ENCODE measurements around the gene TCOF1. TPM values are rescaled to one million over a fixed set of nuclear protein-coding genes. Genes with fewer than 3 reads are reported as not detected.

TCOF1 gene
- total and polyA plus RNA-seq, 2 of the 8 experiments (the other 6 are each of a cell fraction or from before 2014, with no cell fraction given): 35.9 to 170 TPM

DNA sequence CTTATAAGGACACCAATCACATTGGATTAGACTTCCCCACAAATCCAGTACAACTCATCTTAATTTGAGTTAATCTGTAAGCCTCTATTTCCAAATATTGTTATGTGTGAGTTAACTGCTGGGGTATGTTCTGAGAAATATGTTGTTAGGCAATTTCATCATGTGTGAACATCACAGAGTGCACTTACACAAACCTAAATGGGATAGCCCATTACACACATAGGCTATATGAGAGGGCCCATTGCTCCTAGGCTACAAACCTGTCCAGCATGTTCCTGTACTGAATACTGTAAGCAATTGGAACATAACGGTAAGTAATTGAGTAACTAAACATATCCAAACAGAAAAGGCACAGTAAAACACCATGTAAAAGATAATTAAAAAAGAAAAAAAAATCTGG is 35.7 kb upstream of the TCOF1 start:
- no peak overlapping the region for H3K23ac ChIP-seq (ENCODE audit: insufficient read length)
- no peak for DNase-seq (ENCODE audit: low read depth in 1 of 2, low spot score in 2 of 2)
- H3K23me2 ChIP-seq (ENCODE audit: low read depth, low read length): no peaks in the 10 kb centered on the region
- no peaks in the 10 kb centered on the region for H3K9me3 ChIP-seq (ENCODE audit: insufficient read depth in 2 of 2, low read depth in 1 of 2, low read length in 1 of 2)
- TF ChIP-seq CBX8 (IDR thresholded peaks at IDR 0.05; ENCODE audit: borderline replicate concordance, low read depth, low read length): no peak
- TF ChIP-seq ZNF274 (IDR thresholded peaks at IDR 0.05; ENCODE audit: borderline replicate concordance, extremely low read depth, low read length): no peak
- TF ChIP-seq, protein P1, sequence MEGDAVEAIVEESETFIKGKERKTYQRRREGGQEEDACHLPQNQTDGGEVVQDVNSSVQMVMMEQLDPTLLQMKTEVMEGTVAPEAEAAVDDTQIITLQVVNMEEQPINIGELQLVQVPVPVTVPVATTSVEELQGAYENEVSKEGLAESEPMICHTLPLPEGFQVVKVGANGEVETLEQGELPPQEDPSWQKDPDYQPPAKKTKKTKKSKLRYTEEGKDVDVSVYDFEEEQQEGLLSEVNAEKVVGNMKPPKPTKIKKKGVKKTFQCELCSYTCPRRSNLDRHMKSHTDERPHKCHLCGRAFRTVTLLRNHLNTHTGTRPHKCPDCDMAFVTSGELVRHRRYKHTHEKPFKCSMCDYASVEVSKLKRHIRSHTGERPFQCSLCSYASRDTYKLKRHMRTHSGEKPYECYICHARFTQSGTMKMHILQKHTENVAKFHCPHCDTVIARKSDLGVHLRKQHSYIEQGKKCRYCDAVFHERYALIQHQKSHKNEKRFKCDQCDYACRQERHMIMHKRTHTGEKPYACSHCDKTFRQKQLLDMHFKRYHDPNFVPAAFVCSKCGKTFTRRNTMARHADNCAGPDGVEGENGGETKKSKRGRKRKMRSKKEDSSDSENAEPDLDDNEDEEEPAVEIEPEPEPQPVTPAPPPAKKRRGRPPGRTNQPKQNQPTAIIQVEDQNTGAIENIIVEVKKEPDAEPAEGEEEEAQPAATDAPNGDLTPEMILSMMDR (IDR thresholded peaks at IDR 0.05; ENCODE audit: control extremely low read depth in 1 of 3, insufficient read depth in 1 of 3, low read depth in 1 of 3, low read length in 3 of 3): no peak
- TF ChIP-seq PHF8 (conservative IDR thresholded peaks at IDR 0.05; ENCODE audit: low read depth, low read length): no peak
- H2BK15ac ChIP-seq (ENCODE audit: low read length): no peak overlapping the region
- H3K4ac ChIP-seq (replicated peaks; ENCODE audit: insufficient read length, low read depth, low read length): no peak overlapping the region
- H3K4me3 ChIP-seq (ENCODE audit: extremely low read depth in 1 of 4, insufficient read depth in 2 of 4, low read depth in 3 of 4, low read length in 4 of 4): no peak overlapping the region
- no peaks in the 10 kb centered on the region for H3K27me3 ChIP-seq (replicated peaks in 1 of 4; ENCODE audit: control insufficient read depth in 3 of 4, extremely low read depth in 1 of 4, insufficient read depth in 3 of 4, low read length in 3 of 4)
- no peak overlapping the region for H2BK12ac ChIP-seq (ENCODE audit: low read depth, low read length)
- H3K9ac ChIP-seq (replicated peaks in 1 of 4; ENCODE audit: extremely low read depth in 1 of 4, low read depth in 3 of 4, low read length in 3 of 4): no peak overlapping the region
- no peak overlapping the region for H3K56ac ChIP-seq (replicated peaks; ENCODE audit: insufficient read length, low read depth, low read length)
- H3K4me2 ChIP-seq (ENCODE audit: insufficient read depth in 1 of 2, low read depth in 2 of 2, low read length in 2 of 2): no peak overlapping the region
- H3K18ac ChIP-seq (ENCODE audit: extremely low read depth, low read length): no peak overlapping the region
- POLR2A ChIA-PET (ENCODE audit: partially characterized antibody): no interaction called here
- no peak overlapping the region for H4K5ac ChIP-seq (ENCODE audit: insufficient read length, low read depth, low read length)
- H4K91ac ChIP-seq (replicated peaks; ENCODE audit: insufficient read length, low read length): no peak overlapping the region
- H3K79me1 ChIP-seq (ENCODE audit: low read depth, low read length): no peaks in the 10 kb centered on the region
- no peak overlapping the region for H2BK120ac ChIP-seq (replicated peaks; ENCODE audit: low read depth, low read length)
- H3K79me2 ChIP-seq (ENCODE audit: control insufficient read depth in 1 of 2, insufficient read depth in 2 of 2, low read length in 2 of 2): no peaks in the 10 kb centered on the region
- WGBS, 2 experiments (ENCODE audit: extremely low coverage in 1 of 2, insufficient coverage in 1 of 2, insufficient read length in 1 of 2, insufficient replicate concordance in 2 of 2, low coverage in 1 of 2, low lambda C conversion rate in 2 of 2, missing lambda C conversion rate in 1 of 2): 92% methylated on average over 1 of the region's 1 CpG; no CpG with 5 or more reads in 1 of the 2 experiments
- no peak overlapping the region for H4K8ac ChIP-seq (ENCODE audit: extremely low read depth, insufficient read depth, low read length)
- H2AK5ac ChIP-seq (ENCODE audit: low read depth, low read length): no peak overlapping the region
- no peak for FAIRE-seq
- no peaks in the 10 kb centered on the region for H3K36me3 ChIP-seq (ENCODE audit: control insufficient read depth in 2 of 4, insufficient read depth in 4 of 4, low read length in 3 of 4)
- no peak overlapping the region for H3K27ac ChIP-seq (ENCODE audit: low read depth, low read length)
- peaks cover 0 to 6% (median 1%) of the 10 kb centered on the region in 4 experiments; a peak in 4 of 7 replicates for H3K4me1 ChIP-seq (replicated peaks in 1 of 4; ENCODE audit: control insufficient read depth in 3 of 4, insufficient read depth in 4 of 4, low read length in 3 of 4)
- H4K20me1 ChIP-seq (replicated peaks in 1 of 2; ENCODE audit: control insufficient read depth in 1 of 2, insufficient read depth in 2 of 2, low read length in 2 of 2): no peaks in the 10 kb centered on the region
- H2AFZ ChIP-seq (ENCODE audit: low read length): no peak overlapping the region
- H2BK5ac ChIP-seq (ENCODE audit: low read depth, low read length): no peak overlapping the region
- no peak overlapping the region for H2BK20ac ChIP-seq (ENCODE audit: low read length)
- CTCF ChIA-PET (ENCODE audit: partially characterized antibody): interaction anchor here (1.3 to 2.8 kb wide), 3 partner anchors 12 to 35 kb away, joined by 4 to 7 read pairs (median 5); partner anchors contain the start of gene ARSI
- H3K14ac ChIP-seq (ENCODE audit: insufficient read length): no peak overlapping the region
